NOMO-1 treated with DMSO at 0.1 percent for 48 hours (cell line): ENCODE results near the gene SLC25A42.
"Not testable (repeated sequence)": the region's sequence is repeated elsewhere in the genome, so short reads cannot be mapped to it uniquely, and the experiment has no call there.

Experiments used
- DNase-seq: peaks from one replicate; lab custom pipeline; 2025; ENCODE audit not compliant: unreplicated experiment; lab: John Stamatoyannopoulos, UW

The SLC25A42 gene

GRCh38 chr19:19068659-19069654, 5.2 kb downstream of the SLC25A42 start:
- no peak for DNase-seq

GRCh38 chr19:19071897-19072296, 8.1 kb downstream of the SLC25A42 start:
- DNase-seq = no peak

- DNase-seq = no peak
Observed at GRCh38 chr19:19074196-19074882, 10.5 kb downstream of the SLC25A42 start.

- no peak for DNase-seq
Observed at GRCh38 chr19:19075126-19075525, 11.3 kb downstream of the SLC25A42 start.

- no peak for DNase-seq
Observed at GRCh38 chr19:19076476-19076875, 12.7 kb downstream of the SLC25A42 start.

- peak; percentile 78 for DNase-seq
Observed at GRCh38 chr19:19077103-19077502, 13.3 kb downstream of the SLC25A42 start.

GRCh38 chr19:19078801-19079200, 15.0 kb downstream of the SLC25A42 start:
- DNase-seq = no peak

- DNase-seq = no peak
Observed at GRCh38 chr19:19079571-19079970, 15.8 kb downstream of the SLC25A42 start.

- no peak for DNase-seq
Observed at GRCh38 chr19:19081642-19082151, 17.9 kb downstream of the SLC25A42 start.

- DNase-seq = no peak
Observed at GRCh38 chr19:19083413-19084178, 19.8 kb downstream of the SLC25A42 start.

- DNase-seq = no peak
Observed at GRCh38 chr19:19087676-19088075, 23.9 kb downstream of the SLC25A42 start.

- DNase-seq = no peak
Observed at GRCh38 chr19:19094513-19094912, 30.7 kb downstream of the SLC25A42 start.

- no peak for DNase-seq
Observed at GRCh38 chr19:19095691-19096090, 31.9 kb downstream of the SLC25A42 start.

GRCh38 chr19:19096641-19097627, 33.1 kb downstream of the SLC25A42 start:
- DNase-seq = no peak

- DNase-seq = no peak
Observed at GRCh38 chr19:19098084-19098702, 34.4 kb downstream of the SLC25A42 start.

- no peak for DNase-seq
Observed at GRCh38 chr19:19098703-19099632, 35.2 kb downstream of the SLC25A42 start.

- no peak for DNase-seq
Observed at GRCh38 chr19:19101540-19101939, 37.7 kb downstream of the SLC25A42 start.

GRCh38 chr19:19102566-19102965, 38.8 kb downstream of the SLC25A42 start:
- not testable (repeated sequence) for DNase-seq
